GM18511 (cell line): ENCODE results near the gene PRM1.
"Not testable (repeated sequence)": the region's sequence is repeated elsewhere in the genome, so short reads cannot be mapped to it uniquely, and the experiment has no call there.

ENCODE experiments used
- ATAC-seq: cut with Tn5 transposase; IDR thresholded peaks from one replicate; pipeline ENCODE4 v1.9.1; 2021; ENCODE audit warnings: mild to moderate bottlenecking, moderate library complexity; ENCODE audit not compliant: unreplicated experiment

Gene PRM1

DNA sequence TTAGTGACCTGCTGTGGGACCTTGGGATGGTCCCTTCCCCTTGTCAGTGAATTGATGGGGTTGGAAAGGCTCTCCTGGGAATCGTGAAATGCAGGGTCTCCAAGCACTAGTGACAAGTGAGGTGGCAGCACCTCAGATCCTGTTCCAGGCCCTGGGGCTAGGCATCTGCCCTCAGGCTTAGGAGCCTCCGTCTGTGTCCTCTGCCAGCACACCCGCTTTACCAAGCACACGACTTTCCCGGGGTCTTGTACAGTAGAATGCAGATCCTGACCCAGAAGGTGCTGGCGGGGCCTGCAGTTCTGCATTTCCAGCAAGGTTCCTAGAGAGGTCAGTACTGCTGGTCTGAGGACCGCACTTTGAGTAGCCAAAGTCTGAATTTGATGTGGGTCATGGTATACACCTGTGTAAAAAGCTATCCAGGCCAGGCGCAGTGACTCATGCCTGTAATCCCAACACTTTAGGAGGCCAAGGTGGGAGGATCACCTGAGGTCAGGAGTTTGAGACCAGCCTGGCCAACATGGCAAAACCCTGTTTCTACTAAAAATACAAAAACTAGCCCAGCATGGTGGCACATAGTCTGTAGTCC, 33.3 kb upstream of the PRM1 start:
- no peak for ATAC-seq

DNA sequence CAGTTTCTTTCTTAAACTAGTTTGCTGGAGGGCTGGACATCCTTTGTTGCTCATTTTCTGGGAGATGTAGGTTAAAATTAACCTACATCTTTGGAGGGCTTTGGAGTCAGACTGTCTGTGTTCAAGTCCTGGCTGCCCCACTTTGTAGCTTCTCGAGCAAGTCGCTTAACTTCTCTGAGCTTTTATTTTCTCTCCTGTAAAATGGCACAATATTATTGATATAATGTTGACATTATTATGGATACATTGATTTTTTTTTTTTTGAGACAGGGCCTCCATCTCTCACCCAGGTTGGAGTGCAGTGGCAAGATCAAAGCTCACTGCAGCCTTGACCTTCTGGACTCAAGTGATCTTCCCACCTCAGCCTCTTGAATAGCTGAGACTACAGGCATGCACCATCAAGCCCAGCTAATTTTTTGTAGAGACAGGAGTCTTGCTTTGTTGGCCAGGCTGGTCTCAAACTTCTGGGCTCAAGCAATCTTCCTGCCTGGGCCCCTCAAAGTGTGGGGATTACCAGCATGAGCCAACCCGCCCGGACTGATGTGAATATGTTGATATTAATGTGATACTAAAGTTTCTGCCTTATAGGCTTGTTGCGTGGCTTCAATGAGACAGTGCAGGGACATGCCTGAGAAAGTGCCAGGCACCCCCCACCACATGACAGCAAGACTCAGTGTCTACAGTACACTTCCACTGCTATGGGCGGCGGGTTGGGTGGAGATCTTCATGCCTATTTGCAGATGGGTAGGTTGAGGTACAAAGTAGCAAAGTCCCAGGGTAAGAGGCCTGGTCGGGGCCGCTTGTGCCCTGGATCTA, 32.6 kb upstream of the PRM1 start:
- no peak for ATAC-seq

DNA sequence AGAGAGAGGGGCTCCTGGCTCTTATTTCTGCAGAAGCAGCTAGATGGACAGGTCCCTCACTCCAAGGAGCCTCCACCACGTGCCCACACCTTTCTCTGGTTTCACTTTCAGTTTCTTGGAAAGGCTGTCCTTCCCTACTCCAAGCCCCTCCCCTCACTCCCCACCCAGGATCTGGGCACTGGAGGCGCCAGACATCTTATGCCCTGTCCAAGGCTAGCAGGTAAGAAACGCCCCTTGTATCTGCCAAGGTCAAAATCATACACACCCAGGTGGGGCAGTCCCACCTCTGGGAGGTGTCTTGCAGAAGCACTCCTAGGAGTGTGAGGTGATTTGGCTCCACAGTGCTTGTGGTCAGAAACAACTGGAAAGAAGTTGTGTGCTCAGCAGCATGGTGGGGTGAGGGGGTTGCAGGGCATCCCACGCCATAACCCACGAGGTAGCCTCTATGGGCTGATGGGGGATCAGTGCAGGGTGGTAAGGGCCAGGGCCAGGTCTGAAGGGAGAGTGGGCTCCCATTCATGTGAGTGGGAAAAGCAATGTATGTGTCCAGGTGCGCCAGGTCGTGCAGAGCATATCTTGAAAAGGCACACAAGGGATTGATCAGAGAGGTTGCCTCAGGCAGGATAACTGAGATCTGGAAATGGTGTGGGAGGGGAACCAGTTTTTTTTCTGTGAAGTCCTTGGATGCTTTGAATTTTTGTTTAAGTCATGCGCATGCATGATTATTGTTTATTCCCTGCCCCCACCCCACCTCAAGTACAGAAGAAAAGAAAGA, 31.8 kb upstream of the PRM1 start:
- no peak for ATAC-seq

DNA sequence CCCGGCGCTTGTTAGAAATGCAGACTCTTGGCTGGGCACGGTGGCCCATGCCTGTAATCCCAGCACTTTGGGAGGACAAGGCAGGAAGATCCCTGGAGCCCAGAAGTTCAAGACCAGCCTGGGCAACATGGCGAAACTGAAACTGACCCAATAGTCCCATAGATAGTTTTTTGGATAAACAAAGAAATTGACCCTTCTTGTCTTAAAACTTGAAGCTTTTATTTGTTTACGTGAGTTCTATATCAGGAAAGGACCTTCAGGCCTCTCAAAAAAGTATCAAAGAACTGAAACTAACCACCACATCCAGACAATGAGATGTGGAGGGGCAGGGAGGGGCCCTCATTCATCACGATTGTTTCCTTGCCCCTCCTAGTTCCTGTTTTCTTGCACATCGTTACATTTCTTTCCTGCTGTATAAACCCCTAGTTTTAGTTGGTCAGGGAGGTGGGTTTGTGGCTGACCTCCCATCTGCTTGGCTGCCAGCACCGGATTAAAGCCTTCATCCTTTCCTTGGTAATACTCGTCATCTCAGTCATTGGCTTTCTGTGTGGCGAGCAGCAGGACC, 29.9 kb upstream of the PRM1 start:
- peak; percentile 34 for ATAC-seq

DNA sequence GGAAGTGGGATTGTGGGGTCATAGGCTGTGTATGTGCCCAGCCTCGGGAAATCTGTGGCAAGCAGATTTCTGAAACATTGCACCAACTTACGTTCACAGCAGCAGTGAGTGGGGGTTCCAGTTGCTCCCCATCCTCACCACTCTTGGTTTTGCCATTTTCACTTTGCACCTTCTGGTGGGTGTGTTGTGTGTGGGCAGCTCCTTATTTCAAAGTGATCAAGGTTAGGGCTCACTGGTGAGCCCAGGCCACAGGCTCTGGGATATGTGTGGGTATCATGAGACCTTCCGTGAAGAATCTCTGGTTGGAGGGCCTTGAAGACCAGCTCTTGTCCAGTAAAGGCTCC, 29.5 kb upstream of the PRM1 start:
- ATAC-seq: no peak

DNA sequence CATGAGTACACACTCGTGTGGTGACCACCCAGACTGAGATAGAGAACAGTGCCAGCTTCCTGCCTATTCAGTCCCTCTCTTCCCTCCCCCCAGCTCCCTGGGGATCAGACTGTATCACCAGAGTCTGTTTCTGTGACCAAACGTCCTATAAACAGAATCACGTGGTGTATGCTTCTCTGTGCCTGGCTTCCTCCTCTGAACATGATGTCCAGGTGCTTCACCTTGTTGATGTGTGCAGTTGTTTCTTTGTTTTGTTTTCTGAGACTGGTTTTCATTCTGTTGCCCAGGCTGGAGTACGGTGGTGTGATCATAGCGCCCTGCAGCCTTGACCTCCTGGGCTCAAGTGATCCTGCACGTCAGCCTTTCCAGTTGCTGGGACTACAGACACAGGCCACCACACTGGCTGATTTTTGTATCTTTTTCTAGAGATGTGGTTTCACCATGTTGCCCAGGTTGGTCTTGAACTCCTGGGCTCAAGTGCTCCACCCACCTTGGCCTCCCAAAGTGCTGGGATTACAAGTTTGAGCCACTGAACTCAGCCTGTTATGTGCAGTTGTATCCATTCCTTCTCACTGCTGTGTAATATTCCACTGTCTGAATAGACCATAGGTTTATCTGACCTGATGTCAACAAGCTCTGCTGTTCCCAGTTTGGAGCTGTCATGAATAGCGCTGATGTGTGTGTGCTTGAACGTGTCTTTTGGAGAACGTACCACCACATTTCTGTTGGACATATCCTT, 28.9 kb upstream of the PRM1 start:
- ATAC-seq: peak; percentile 50

DNA sequence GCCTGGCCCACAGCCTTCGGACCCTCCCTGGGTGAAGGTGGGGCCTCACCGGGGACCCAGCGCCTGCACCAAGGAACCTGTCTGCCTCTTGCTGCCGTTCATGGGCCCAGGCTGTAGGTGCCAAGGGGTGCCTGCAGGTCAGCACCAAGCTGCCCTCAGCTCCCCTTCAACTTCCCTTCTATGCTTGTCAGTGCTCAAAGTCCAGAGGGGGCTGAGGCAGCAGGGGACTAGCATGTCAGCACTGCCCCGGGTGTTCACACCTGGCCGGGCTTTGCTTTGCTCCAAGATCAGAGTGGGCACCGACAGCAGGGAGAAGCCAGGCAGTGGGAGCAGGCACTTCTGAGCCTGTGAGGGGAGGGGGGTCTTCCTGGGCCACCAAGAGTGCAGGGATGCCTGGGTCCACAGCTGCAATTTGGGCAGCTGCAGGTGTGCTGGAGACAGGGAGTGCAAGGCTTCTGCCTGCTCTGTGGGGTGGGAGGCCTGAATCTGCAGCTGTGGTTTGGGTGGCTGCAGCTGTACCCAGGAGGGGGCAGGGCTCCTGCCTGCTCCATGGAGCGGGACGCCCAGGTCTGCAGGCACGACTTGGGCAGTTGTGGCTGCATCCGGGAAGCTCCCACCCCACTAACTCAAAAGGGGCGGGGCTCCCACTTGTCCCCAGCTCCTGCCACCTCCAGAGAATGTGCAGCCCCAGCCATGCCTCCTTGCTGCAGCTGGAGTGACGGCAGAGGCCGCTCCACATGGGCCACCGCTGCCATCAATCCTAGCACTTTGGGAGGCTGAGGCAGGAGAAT, 27.6 kb upstream of the PRM1 start:
- ATAC-seq: peak; percentile 41

DNA sequence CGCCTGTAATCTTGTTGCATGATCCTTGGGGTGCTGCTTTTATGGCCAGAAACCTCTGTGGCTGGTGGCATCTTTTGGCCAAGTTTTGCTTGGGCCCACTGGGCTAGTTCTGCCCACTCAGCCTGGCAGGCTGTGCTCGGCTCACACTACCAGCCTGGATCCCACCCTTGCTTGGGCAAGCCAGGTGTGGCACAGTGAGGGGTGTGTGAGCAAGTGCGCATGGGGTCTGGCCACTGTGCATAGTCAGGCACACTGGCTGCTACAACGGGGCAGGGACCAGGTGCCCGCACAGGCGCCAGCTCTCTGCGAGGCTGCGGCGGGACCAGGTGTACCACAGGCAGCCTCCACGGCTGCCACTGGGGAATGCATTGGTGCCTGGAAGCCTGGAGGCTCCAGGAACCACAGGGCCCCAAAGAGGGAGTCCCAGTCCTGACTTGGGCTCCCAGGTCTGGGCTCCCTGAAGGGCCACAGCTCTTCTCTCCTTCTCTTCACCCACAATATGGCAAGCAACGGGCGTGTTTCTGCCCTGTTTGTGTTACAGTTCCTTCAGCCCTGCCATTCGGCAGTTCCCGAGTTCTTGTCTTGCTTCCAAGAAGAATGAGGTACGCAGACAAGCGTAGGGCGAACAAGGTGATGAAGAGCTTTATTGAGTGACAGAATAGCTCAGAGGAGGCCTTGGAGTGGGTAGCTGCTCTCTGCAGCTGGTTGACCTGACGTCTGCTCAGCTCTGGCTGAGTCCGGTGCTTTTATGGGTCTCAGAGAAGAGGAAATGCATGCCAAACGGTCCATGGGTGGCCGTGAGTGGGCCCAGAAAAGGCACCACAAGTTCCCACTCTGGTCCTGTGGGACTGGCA, 26.7 kb upstream of the PRM1 start:
- ATAC-seq: no peak

DNA sequence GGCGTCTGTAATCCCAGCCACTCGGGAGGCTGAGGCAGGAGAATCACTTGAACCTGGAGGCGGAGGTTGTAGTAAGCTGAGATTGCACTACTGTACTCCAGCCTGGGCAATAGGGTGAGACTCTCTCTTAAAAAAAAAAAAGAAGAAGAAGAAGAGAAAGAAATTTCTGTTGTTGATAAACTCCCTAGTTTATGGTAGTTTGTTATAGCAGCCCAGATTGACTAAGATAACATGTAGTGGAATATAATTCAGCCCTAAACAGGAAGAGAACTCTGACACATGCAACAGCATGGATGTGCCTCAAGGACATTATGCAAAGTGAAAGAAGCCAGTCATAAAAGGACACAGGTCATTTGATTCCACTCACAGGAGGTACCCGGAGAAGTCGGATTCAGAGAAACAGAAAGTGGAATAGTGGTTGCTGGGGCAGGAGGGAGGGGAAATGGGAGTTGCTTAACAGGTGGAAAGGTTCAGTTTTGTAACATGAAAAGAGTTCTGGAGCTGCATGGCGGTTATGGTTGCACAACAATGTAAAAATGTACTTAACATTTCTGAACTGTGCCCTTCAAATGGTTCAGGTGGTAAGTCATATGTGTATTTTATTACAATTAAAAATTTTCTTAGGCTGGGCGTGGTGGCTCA, 26.0 kb upstream of the PRM1 start:
- ATAC-seq: no peak

DNA sequence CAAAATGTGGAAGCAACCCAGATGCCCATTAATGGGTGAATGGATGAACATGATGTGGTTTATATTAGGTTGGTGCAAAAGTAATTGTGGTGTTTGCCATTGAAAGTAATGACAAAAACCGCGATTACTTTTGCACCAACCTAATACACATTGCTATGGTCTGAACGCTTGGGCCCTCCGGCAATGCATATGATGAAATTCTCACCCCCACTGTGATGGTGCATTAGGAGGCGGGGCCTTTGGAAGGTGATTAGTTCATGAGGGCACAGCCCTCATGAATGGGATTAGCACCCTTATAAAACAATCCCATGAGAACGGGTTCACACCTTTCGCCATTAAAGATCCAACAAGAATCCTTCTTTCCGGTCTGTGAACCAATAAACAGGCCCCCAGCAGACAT, 25.3 kb upstream of the PRM1 start:
- no peak for ATAC-seq

DNA sequence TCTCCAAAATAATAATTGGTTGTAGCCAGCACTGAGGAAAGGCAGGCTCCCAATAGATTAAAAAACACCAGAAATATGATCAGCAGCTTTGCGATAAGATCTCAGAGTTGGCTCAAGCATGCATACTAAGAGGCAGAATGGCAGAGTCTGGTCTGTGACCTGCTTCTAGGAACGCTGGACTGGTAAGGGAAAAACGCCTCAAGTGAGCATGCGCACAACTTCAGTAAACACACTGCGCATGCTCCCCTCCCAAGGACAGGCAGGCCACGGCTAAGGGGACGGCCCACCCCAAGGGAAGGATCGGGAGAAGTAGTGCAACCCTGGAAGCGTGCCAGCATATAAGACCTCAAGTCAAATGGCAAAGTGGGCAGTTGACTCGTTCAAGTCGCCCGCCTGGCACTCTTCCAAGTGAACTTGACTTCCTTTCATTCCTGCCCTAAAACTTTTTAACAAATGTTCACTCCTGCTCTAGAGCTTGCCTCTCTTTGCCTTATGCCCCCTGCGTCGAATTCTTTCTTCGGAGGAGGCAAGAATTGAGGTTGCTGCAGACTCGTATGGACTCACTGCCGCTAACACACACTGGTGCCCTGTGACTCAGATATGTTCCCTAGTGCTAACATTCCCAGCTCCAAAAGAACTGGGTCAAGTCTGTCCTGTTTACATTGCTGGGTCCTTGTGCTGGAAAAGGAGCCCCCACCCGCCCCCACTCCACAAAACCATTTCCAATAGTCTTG, 22.4 kb upstream of the PRM1 start:
- ATAC-seq: no peak

DNA sequence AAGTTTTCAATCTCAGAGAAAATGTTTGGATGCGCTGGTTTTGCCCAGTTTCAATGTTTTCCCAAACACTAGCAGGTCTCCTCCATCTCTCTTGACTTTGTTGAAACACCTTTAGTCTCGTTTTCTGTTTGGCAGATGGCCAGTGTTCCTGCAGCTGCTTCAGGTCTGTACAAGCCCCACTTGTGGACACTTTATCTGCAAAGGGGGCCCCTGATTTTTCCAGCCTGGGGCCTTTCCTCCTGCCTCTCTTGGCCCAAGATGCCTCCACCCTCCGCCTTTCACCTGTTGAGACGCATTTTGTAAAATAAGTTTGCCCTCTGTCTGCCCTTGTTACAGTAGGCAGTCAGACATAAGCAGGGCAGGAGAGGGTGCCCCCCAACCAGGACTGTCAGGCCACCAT, 21.8 kb upstream of the PRM1 start:
- no peak for ATAC-seq

DNA sequence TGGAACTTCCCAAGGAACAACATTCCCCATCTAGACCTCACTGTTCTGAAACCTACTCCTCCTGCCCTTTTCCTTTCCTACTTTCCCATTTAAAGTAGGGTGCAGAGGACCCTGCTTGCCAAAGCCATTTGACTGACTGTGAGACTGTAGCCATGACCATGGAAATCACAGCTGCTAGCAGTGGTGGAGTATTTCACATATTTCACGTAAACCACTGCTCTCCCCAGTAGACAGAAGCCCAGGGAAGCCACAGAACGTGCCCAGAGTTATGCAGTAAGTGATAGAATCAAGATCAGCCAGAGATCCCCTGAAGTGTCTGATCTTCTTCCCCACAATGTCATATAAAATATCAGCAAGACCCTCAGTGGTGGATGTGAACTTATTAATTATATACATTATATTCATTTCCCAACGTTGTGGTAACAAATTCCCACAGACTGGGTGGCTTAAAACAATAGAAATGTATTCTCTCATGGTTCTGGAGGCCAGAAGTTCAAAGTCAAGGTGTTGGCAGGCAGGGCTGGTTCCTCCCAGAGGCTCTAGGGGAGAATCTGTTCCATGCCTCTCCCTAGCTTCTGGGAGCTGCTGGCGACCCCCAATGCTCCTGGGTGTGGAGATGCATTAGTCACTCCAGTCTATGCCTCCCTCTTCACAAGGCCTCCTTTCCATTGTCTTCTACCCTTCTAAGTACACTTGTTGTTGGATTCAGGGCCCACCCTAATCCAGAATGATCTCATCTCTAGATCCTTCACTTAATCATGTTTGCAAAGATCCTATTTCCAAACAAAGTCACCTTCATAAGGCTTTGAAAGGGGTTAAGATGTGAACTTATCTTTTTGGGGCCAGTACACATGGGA, 20.7 kb upstream of the PRM1 start:
- ATAC-seq: no peak

DNA sequence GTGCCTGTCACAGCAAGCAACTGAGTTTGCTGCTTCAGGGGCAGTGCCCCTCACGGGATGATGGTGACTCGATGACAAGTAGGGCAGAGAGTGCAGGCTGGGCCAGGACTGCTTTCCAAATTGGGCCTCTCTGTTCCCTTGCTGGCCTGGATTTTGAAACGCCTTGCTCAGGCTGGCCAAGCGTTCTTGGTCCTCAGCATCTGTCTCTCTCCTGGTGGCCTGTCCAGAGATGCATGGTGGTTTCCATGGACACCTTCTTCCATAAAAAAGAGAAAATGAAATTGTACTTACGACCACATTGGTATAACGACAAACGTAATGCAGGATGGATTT, 19.4 kb upstream of the PRM1 start:
- no peak for ATAC-seq

DNA sequence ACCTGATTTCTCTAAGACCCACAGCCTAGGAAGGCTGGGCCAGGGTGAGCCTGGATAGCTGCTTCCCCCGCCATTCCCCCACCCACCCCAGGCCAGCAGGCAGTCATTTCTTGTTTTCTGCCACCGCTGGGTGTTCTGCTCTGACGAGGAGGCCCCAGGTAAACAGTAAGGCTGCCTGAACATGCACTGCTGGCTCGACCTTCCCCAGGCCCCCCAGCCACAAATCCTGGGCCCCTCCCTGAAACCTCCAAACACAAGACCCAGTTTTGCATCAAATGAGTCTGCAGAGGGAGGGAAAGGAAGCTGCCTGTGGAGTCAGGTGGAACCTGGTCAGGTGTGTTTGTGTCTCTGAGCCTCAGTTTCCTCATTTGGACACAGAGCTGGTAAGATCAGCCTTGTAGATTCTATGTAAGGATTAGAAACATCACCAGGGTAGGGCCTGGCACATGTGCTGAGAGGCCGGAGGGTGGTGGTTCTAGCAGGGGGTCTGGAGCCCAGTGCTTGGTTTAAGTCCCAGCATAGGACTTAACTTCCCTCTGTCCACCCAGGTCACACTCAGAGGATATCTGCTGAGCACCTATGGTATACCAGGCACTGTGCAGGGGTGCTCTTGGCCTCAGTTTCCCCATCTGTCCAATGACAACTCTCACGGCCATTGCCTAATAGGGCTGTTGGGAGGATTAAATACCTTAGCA, 18.9 kb upstream of the PRM1 start:
- ATAC-seq: no peak

DNA sequence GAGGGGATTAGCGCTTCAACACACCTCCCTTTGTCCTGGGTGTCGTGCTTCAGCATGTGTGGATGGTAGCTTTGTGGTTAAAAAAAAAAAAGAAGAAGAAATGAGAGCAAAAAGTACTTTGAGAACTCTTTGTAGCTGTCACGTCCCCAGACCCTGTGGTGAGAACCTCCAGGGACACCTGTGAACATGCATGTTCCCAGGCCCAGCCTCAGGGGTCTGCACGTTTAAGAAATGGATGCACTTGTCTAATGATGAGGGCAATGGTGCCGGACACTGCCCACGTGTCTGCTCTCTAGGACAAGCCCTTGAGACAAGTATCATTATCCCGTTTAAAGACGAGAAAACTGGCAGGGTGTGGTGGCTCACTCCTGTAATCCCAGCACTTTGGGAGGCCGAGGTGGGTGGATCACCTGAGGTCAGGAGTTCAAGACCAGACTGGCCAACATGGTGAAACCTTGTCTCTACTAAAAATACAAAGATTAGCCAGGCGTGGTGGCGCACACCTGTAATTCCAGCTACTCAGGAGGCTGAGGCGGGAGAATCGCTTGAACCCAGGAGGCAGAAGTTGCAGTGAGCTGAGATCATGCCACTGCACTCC, 17.9 kb upstream of the PRM1 start:
- not testable (repeated sequence) for ATAC-seq
